GM21786 (cell line): ENCODE data around the gene SSNA1.
"Not testable (repeated sequence)": the region's sequence is repeated elsewhere in the genome, so short reads cannot be mapped to it uniquely, and the experiment has no call there.

Experiments
- ATAC-seq: cut with Tn5 transposase; IDR thresholded peaks from one replicate; pipeline ENCODE4 v1.9.1; 2021; ENCODE audit not compliant: unreplicated experiment

Gene SSNA1

DNA sequence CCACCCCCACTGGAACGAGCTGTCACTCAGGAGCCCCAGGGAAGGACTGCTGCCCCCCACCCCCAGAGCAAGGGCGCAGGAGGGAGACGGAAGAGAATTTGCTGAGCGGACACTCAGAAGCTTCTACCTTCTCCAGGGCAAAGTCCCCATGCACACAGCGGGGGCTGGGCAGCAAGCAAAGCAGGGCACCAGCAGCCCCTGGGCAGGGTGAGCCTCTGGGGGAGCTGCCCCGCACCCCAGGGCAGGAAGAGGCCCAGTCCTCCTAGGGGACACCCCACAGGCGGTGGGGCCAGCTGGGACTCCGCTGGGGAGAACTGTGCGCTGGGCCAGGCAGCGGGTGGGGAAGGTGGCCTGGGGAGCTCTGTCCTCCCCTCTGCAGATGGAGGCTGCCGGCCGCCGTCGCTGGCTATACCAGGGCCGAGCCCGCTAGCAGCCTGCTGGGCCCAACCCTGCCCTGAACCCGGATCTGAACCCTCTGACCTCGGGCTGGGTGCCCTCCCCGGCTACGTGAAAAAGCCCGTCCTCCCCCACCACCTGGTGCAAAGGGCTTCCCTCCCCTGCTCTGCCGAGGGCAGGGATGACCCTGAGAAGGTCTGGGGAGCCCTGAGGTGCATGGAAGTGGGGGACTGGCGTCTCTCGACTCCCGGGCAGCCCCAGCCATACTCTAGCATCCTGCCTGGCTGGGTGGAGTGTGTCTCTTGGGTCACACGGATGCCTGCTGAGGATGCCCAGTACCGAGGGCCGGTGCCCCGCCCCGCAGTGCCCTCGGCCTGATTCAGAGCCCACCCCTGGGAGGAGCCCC lies 41.6 kb downstream of the SSNA1 start:
- no peak for ATAC-seq

DNA sequence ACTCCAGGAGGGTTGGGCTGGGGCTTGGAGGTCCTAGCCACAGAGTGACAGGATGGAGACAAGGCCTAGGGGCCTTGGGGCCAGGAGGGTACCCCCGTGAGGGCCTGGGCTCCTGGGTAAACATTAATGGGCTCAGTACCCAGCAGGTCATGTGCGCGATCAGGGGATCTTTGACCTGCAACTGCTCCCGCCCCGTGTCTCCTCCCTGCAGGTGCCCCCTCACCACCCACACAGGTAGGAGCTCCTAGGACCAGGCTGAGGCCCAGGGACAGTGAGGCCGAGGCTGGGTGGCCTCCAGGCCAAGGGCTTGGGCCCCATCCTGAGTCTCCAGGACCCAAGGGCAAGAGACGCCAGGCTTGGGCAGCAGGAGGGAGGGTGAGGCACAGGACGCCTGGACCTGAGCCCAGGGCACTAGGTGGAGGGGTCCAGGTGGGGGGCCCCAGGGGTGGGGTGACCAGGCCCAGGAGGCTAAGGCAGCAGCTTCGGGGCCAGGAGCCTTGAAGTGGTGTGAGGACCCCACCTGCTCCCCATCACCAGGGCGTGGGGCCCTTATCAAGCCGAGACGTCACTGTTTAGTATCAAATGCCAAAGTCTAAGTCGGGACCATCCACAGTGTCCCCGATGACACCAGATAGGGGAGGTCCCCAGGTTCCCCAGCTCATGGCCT lies 42.4 kb downstream of the SSNA1 start, which contains the start of gene SLC34A3:
Gene SLC34A3, plus strand, starts transcription at position 197 of the 667 bp plus-strand sequence. CDS start 802 bp downstream, outside the sequence.
- no peak for ATAC-seq

DNA sequence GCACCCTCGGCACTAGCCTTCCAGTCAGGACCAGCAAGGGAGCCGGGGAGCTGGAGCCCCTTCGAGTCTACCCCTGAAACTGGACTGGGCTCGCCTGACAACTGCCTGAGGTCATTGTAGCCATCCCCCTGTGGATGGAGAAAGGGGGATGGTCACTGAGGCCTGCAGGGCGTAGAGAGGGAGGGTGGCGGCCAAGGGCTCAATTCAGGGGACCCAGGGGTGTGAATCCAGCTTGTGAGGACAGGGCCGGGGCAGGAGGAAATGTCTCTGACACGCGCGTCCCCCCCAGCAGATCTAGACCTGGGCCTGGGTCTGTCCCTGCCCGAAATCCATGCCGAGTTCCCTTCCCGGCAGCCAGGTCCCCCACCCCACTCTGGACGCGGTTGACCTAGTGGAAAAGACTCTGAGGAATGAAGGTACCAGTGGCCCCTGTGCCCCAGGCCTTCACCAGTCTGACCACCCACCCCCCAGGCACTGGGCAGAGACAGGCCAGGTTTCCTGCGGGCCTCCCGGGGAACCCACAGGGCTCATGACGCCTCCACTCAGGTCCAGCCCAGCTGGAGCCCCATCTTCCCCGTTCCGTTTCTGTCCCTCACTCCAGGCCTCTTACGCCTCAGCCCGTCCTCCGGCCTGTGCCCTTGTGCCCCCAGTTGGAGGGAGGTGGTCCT lies 43.0 kb downstream of the SSNA1 start:
- no peak for ATAC-seq

DNA sequence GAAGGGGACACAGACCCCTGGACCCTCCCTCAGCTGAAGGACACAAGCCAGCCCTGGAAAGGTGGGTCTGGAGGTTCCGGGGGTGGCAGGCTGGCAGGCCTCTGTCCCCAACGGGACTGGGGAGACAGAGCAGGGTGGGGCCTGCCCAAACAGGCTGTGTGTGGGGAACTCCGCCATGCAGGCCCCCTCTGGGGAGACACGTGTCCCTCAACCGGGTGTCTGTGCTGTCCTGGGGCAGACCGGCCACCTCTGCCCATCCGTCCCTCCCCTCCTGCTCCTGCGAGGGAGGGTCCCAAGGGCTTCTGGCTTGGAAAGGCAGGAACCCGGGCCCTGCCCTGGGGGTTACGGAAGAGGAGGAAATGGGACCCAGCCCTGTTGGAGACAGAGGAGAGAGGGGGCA lies 43.6 kb downstream of the SSNA1 start:
- no peak for ATAC-seq

DNA sequence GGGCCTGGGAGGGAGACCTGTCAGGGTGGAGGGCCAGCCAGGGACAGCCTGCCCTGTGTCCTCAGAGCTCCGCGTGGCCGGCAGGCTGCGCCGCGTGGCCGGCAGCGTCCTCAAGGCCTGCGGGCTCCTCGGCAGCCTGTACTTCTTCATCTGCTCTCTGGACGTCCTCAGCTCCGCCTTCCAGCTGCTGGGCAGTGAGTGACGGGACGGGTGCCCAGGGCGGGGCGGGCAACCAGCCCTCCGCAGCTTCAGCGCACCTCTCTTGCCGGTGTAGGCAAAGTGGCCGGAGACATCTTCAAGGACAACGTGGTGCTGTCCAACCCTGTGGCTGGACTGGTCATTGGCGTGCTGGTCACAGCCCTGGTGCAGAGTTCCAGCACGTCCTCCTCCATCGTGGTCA lies 44.0 kb downstream of the SSNA1 start:
- no peak for ATAC-seq

DNA sequence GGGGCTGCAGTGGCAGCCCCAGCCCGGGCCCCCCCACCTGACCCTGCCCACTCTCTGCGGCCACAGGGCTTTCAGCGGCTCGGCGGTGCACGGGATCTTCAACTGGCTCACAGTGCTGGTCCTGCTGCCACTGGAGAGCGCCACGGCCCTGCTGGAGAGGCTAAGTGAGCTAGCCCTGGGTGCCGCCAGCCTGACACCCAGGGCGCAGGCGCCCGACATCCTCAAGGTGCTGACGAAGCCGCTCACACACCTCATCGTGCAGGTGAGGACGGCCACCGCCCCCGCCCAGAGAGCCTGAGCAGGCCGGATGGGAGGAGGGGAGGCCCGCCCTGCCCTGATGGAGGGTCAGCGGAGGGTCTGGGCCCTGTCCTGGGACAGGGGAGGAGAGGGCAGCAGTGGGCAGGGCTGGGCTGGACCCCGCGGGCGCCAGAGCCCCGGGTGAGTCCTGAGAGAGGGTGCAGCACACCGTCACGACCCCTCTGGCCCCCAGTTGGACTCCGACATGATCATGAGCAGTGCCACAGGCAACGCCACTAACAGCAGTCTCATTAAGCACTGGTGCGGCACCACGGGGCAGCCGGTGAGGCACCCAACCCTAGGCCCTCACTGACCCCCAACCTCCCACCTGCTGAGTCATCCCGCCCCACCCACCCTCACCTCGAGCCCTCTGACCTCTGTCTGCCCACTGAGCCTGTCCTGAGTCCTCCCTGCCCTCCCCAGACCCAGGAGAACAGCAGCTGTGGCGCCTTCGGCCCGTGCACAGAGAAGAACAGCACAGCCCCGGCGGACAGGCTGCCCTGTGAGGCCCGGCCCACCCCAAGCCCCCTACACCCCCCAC lies 44.9 kb downstream of the SSNA1 start:
- ATAC-seq = no peak

DNA sequence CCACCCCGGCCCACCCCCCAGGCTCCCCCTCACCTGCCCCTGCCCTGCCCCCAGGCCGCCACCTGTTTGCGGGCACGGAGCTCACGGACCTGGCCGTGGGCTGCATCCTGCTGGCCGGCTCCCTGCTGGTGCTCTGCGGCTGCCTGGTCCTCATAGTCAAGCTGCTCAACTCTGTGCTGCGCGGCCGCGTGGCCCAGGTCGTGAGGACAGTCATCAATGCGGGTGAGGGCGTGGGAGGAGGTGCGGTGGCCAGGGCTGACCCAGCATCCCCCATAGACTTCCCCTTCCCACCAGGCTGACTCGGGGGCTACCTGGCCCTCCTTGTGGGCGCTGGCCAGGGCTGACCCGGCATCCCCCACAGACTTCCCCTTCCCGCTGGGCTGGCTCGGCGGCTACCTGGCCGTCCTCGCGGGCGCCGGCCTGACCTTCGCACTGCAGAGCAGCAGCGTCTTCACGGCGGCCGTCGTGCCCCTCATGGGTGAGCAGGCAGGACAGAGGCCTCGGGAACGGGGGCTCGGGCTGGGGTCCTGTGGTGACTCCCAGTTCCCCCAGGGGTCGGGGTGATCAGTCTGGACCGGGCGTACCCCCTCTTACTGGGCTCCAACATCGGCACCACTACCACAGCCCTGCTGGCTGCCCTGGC lies 45.7 kb downstream of the SSNA1 start:
- no peak for ATAC-seq

DNA sequence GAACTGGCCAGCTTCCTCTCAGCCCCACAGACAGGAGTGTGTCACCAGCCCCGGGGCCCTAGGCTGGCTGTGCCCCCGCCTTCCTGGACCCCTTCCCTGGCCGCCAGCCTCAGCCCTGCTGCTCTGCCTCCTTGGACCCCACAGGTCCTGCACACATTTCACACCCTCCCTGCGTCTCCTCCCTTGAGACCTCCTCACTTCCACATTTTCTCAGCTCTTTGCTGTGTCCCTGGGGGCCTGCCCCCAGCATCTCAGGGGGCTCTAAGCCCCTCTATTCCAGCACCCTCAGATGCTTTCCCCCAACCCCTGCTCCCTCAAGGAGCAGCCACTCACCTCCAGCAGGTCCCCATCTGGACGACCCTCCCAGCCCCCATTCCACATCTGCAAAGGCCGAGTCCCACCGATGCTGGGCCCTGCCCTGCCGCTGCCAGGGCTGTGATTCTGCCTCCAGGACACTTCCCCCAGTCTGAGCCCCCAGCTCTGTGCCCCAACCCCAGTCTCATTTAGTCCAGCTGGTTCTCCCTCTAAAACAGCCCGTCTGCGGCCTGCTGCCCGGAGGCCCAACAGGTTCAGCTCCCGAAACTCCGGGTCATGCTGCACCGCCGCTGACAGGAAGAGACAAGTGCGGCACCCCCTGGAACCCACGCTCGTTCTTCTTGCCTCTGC lies 46.4 kb downstream of the SSNA1 start:
- ATAC-seq = no peak

DNA sequence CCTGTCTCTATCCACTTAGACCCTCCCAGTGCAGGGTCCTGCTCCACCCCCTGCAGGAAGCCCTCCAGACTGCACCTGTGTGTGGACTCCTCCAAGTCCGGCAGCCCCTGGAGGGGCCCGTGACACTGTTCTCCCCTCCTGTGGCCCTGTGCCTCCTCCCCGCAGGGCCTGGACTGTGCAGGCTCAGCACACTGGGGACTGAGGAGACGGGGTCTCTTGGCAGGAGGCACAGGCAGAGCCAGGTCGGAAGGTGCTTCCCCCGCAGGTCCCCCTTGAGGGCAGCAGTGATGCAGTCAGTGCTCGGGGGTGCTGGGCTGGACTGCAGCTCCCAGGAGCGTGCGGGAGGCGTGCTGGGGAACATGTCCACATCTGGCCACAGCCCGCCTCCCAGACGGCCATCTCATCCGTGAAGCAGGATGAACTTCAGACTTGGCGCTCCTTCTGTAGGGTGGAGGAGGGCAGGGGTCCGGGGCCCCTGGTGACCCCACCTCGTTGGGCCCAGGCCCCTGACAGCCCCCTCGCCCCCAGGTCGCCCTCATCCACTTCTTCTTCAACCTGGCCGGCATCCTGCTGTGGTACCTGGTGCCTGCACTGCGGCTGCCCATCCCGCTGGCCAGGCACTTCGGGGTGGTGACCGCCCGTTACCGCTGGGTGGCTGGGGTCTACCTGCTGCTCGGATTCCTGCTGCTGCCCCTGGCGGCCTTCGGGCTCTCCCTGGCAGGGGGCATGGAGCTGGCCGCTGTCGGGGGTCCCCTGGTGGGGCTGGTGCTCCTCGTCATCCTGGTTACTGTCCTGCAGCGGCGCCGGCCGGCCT lies 47.2 kb downstream of the SSNA1 start:
- no peak for ATAC-seq

DNA sequence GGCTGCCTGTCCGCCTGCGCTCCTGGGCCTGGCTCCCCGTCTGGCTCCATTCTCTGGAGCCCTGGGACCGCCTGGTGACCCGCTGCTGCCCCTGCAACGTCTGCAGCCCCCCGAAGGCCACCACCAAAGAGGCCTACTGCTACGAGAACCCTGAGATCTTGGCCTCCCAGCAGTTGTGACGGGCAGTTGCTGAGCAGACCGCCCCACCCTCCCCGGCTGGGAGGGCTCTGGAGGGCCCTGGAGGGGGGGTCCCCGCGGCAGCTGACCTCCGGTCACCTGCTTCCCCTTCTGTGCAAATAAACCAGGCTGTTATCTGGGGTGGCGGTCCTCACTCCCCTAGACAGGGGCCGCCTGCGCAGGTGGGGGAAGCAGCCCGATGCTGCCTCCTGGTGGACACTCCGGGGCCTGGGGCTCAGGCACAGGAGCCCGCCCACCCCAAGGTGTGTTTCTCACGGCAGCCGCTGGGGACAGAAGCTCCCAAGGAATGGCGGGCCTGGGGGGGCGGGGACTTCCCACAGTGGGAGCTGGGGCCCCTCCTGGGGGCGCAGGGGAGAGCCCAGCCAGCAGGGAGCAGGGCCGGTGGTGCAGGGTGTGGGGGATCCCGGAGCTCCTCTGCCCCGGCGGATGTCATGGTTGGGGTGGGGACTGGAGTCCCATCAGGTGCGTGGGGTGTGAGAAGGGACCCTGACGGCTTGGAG lies 47.9 kb downstream of the SSNA1 start:
- no peak for ATAC-seq

DNA sequence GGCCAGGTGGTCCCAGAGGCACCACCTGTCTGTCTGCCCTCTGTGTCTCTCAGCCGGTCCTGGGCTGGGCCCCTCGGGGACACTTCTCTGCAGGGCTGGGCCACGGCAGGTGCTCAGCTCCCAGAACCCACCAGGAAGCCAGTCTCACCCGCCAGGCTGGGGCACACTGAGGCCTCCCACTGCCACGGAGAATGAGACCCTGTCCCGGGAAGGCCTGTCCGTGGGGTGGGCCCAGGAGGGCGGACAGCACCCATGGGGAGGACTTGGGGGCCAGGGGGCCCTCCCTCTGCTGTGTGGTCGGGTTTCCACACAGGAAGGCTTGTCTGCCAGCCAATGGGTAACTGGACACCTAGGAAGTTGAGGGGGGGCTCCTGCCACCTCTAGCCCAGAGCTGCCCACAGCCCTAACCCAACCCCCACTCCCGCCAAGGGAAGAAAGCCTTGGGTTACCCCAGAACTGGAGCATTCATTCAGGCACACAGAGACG lies 48.5 kb downstream of the SSNA1 start:
- ATAC-seq = no peak

DNA sequence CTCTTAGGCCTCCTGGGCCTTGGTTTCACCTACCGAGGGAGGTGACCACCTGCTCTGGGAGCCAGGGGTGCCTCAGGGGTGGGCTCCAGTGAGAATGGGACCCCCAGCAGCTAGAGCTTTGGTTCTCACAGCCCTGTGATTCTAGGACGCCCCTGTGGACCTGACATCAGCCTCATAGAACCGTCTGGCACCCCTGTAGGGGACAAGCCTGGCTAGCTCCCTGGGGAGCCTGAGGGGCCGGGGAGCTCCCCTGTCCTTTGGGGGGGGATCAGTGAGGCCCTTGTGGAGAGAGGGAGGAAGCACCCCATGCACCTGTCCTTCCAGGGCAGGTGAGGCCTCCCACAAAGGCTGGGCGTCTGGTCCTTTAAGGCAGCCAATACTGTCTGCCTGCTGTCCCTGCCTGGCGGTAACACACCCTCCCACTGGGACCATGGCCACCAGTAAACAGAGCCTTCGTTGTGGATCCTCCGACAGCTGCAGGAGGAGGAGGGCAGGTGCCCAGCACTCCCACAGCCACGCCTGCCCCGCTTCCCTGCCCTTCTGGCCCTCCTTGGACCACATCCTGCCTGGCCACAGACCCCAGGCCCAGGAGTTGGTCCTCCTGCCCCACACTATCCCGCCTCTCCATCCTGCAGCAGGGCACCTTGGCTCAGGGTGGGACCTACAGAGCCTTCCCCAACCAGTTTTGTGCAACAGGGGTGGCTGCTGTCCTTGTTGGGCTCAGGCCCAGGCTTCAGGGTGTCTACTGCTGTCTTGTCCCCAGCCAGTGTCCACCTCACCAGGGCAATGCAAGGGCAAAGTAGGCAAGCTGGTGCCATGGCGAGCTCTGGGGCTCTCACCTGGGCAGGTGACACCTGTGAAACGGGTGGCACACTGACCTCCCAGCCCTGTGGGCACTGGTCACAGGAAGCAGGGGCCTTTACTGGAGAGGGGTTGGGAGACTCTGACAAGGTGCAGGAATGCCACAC lies 49.6 kb downstream of the SSNA1 start:
- ATAC-seq = no peak

DNA sequence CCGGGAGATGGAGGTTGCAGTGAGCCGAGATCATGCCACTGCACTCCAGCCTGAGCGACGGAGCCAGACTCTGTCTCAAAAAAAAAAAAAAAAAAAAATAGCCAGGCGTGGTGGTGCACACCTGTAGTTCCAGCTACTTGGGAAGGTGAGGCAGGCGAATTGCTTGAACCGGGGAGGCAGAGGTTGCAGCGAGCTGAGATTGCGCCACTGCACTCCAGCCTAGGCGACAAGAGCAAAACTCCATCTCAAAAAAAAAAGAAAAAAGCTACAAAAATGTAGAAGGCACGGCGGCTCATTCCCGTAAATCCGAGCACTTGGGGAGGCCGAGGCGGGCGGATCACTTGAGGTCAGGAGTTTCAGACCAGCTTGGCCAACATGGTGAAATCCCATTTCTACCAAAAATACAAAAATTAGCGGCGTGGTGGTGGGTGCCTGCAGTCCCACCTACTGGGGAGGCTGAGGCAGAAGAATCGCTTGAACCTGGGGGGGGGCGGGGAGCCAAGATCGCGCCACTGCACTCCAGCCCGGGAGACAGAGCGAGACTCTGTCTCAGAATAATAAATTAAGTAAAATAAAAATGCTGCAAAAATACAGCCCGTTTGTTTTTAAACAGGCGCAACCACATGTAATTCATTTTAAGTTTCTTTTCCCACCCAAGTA lies 51.2 kb downstream of the SSNA1 start:
- ATAC-seq = not testable (repeated sequence)
